Mammary epithelial cell (primary cell): ENCODE data around the gene RPTOR.

Source experiments
- EZH2 ChIP-seq: IDR thresholded peaks from 2 replicates; pipeline ENCODE4 v1.6.1; 2012; ENCODE audit warnings: low read length, inconsistent platforms, borderline replicate concordance
- TF ChIP-seq, protein P1 (sequence below), 2 donors: IDR thresholded peaks in 1 of 2; conservative IDR thresholded peaks in 1 of 2; 2 replicates each; pipeline ENCODE4 v1.5.1; 2011 to 2012; ENCODE audit warnings: inconsistent platforms in 2 of 2, low read length in 2 of 2, mild to moderate bottlenecking in 2 of 2, control low read depth in 1 of 2, low read depth in 1 of 2; ENCODE audit not compliant: insufficient read depth in 1 of 2; ENCODE audit errors: extremely low read depth in 1 of 2

GRCh38 chr17:80851277-80851925, 306.8 kb downstream of the RPTOR start:
- TF ChIP-seq EZH2 = no peak
- TF ChIP-seq, protein P1, sequence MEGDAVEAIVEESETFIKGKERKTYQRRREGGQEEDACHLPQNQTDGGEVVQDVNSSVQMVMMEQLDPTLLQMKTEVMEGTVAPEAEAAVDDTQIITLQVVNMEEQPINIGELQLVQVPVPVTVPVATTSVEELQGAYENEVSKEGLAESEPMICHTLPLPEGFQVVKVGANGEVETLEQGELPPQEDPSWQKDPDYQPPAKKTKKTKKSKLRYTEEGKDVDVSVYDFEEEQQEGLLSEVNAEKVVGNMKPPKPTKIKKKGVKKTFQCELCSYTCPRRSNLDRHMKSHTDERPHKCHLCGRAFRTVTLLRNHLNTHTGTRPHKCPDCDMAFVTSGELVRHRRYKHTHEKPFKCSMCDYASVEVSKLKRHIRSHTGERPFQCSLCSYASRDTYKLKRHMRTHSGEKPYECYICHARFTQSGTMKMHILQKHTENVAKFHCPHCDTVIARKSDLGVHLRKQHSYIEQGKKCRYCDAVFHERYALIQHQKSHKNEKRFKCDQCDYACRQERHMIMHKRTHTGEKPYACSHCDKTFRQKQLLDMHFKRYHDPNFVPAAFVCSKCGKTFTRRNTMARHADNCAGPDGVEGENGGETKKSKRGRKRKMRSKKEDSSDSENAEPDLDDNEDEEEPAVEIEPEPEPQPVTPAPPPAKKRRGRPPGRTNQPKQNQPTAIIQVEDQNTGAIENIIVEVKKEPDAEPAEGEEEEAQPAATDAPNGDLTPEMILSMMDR (conservative IDR thresholded peaks at IDR 0.05 in 1 of 2, IDR thresholded peaks at IDR 0.05 in 1 of 2; ENCODE audit: extremely low read depth in 1 of 2, insufficient read depth in 1 of 2, low read depth in 1 of 2, low read length in 2 of 2) = no peak
